HG03280 (cell line): Measurements from ENCODE around the gene RND2.
"Not testable (repeated sequence)": the region's sequence is repeated elsewhere in the genome, so short reads cannot be mapped to it uniquely, and the experiment has no call there.

Source experiments
- ATAC-seq: cut with Tn5 transposase; IDR thresholded peaks from one replicate; pipeline ENCODE4 v1.9.1; 2021; ENCODE audit warnings: mild to moderate bottlenecking, moderate library complexity; ENCODE audit not compliant: unreplicated experiment

Gene RND2

GRCh38 chr17:43024407-43025289 is at the start of gene RND2:
TSS of gene RND2 (plus strand) at chr17:43025231. CDS start at chr17:43025348, 117 bp downstream.
- peak; percentile 41 for ATAC-seq

- no peak for ATAC-seq
These were observed 49.8 kb upstream of the RND2 start for GRCh38 chr17:42975265-42975664.

GRCh38 chr17:42975701-42976100 is 49.3 kb upstream of the RND2 start:
- ATAC-seq, result not testable (repeated sequence)

GRCh38 chr17:42979511-42980273 is 45.3 kb upstream of the RND2 start, which contains the start of gene PTGES3L:
TSS of gene PTGES3L (minus strand) at chr17:42980080. CDS start at chr17:42980053, 27 bp downstream.
- ATAC-seq, result peak; percentile 21

GRCh38 chr17:42980274-42980765 is 44.7 kb upstream of the RND2 start, which contains the start of gene RUNDC1:
TSS of gene RUNDC1 (plus strand) at chr17:42980565. CDS start at chr17:42980577, 12 bp downstream.
- ATAC-seq, result peak; percentile 72

GRCh38 chr17:42980766-42981397 is 44.1 kb upstream of the RND2 start:
- ATAC-seq, result peak; percentile 57

GRCh38 chr17:42982266-42982665 is 42.8 kb upstream of the RND2 start:
- no peak for ATAC-seq

GRCh38 chr17:42985225-42985624 is 39.8 kb upstream of the RND2 start:
- ATAC-seq, result peak; percentile 34

- ATAC-seq, result no peak
These were observed 35.9 kb upstream of the RND2 start for GRCh38 chr17:42989141-42989540.

- no peak for ATAC-seq
These were observed 35.0 kb upstream of the RND2 start for GRCh38 chr17:42989726-42990652.

- ATAC-seq, result no peak
These were observed 33.6 kb upstream of the RND2 start for GRCh38 chr17:42991471-42991870.

GRCh38 chr17:42992872-42993271 is 32.2 kb upstream of the RND2 start:
- ATAC-seq, result no peak

GRCh38 chr17:42993913-42994312 is 31.1 kb upstream of the RND2 start:
- ATAC-seq, result not testable (repeated sequence)

GRCh38 chr17:42997390-42997983 is 27.5 kb upstream of the RND2 start:
- ATAC-seq, result peak; percentile 7

- ATAC-seq, result peak; percentile 90
These were observed 26.8 kb upstream of the RND2 start, which contains the start of gene RPL27 for GRCh38 chr17:42997984-42998938. TSS of gene RPL27 (plus strand) at chr17:42998419. CDS start at chr17:42998751, 332 bp downstream.

- no peak for ATAC-seq
These were observed 26.0 kb upstream of the RND2 start for GRCh38 chr17:42999003-42999525.

- ATAC-seq, result not testable (repeated sequence)
These were observed 24.1 kb upstream of the RND2 start for GRCh38 chr17:43000894-43001293.
